ENCODE results near the gene KRT3.

The KRT3 gene

GRCh38 chr12:52798671-52799504 is 3.0 kb upstream of the KRT3 start:
- Histone ChIP-seq H3K9me3 (ENCODE audit: insufficient read depth, low read length) (no peaks in the 10 kb centered on the region), H3K4me2 (ENCODE audit: low read depth, low read length, poor library complexity, severe bottlenecking) (no peak overlapping the region), H3K79me2 (ENCODE audit: insufficient read depth, low read length) (no peaks in the 10 kb centered on the region), H3K27me3 (ENCODE audit: low read length) (peaks cover 3% of the 10 kb centered on the region; the same call in 1 of the 2 replicates), H3F3A (ENCODE audit: insufficient read depth) (no peaks in the 10 kb centered on the region), H3K4me3 (ENCODE audit: insufficient read depth, low read length, poor library complexity, severe bottlenecking) (no peak overlapping the region), H2AFZ (ENCODE audit: low read depth, low read length, severe bottlenecking) (no peak overlapping the region), H3K9me2 (replicated peaks; ENCODE audit: insufficient read depth, low read length) (no peaks in the 10 kb centered on the region), H3K27ac (ENCODE audit: low read depth, low read length) (no peak overlapping the region), H4K20me1 (ENCODE audit: low read depth, low read length) (no peaks in the 10 kb centered on the region), H3K36me3 (ENCODE audit: low read length) (no peaks in the 10 kb centered on the region), H3K9ac (ENCODE audit: low read length) (no peak overlapping the region)
- no peak for TF ChIP-seq EZH2phosphoT487 (conservative IDR thresholded peaks at IDR 0.05; ENCODE audit: low read length)
- TF ChIP-seq, protein P1, sequence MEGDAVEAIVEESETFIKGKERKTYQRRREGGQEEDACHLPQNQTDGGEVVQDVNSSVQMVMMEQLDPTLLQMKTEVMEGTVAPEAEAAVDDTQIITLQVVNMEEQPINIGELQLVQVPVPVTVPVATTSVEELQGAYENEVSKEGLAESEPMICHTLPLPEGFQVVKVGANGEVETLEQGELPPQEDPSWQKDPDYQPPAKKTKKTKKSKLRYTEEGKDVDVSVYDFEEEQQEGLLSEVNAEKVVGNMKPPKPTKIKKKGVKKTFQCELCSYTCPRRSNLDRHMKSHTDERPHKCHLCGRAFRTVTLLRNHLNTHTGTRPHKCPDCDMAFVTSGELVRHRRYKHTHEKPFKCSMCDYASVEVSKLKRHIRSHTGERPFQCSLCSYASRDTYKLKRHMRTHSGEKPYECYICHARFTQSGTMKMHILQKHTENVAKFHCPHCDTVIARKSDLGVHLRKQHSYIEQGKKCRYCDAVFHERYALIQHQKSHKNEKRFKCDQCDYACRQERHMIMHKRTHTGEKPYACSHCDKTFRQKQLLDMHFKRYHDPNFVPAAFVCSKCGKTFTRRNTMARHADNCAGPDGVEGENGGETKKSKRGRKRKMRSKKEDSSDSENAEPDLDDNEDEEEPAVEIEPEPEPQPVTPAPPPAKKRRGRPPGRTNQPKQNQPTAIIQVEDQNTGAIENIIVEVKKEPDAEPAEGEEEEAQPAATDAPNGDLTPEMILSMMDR (IDR thresholded peaks at IDR 0.05; ENCODE audit: insufficient read depth, low read length, poor library complexity, severe bottlenecking): no peak

DNA sequence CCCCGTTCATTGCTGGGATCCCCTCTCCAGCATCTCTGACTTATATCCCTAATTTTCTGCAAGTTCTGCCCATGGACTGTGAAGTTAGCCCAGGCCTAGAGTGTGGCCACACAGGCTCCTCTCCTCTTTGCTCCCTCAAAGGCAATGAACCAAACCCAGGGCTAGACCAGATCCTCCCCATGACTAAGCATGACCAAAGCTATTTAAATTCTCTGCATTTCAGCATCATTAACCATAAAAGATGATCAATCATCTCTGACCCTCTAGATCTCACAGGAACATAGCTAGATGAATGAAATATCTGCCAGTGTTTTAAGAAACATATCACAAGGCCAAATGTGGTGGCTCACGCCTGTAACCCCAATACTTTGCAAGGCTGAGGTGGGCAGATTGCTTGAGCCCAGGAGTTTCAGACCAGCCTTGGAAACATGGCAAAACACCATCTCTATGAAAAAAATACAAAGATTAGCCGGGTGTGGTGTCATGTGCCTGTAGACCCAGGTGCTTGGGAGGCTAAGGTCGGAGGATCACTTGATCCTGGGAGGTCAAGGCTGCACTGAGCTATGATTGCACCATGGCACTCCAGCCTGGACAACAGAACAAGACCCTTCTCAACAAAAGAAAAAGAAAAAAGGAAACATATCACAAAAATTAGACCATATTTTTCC is 2.2 kb upstream of the KRT3 start:
- H3K36me3 ChIP-seq (ENCODE audit: low read length): no peaks in the 10 kb centered on the region
- H3F3A ChIP-seq (ENCODE audit: insufficient read depth): no peaks in the 10 kb centered on the region
- H3K27me3 ChIP-seq (ENCODE audit: low read length): peaks cover 3% of the 10 kb centered on the region; the same call in 1 of the 2 replicates
- H3K27ac ChIP-seq (ENCODE audit: low read depth, low read length): no peak overlapping the region
- H2AFZ ChIP-seq (ENCODE audit: low read depth, low read length, severe bottlenecking): no peak overlapping the region
- H3K79me2 ChIP-seq (ENCODE audit: insufficient read depth, low read length): no peaks in the 10 kb centered on the region
- H3K4me2 ChIP-seq (ENCODE audit: low read depth, low read length, poor library complexity, severe bottlenecking): no peak overlapping the region
- no peak overlapping the region for H3K9ac ChIP-seq (ENCODE audit: low read length)
- H3K9me3 ChIP-seq (ENCODE audit: insufficient read depth, low read length): no peaks in the 10 kb centered on the region
- no peak overlapping the region for H3K4me3 ChIP-seq (ENCODE audit: insufficient read depth, low read length, poor library complexity, severe bottlenecking)
- H3K9me2 ChIP-seq (replicated peaks; ENCODE audit: insufficient read depth, low read length): no peaks in the 10 kb centered on the region
- H4K20me1 ChIP-seq (ENCODE audit: low read depth, low read length): no peaks in the 10 kb centered on the region
- no peak for TF ChIP-seq EZH2phosphoT487 (conservative IDR thresholded peaks at IDR 0.05; ENCODE audit: low read length)
- TF ChIP-seq, protein P1 (IDR thresholded peaks at IDR 0.05; ENCODE audit: insufficient read depth, low read length, poor library complexity, severe bottlenecking): no peak

GRCh38 chr12:52797529-52797894 is 1.6 kb upstream of the KRT3 start:
- H3K79me2 ChIP-seq (ENCODE audit: insufficient read depth, low read length): no peaks in the 10 kb centered on the region
- H3K36me3 ChIP-seq (ENCODE audit: low read length): no peaks in the 10 kb centered on the region
- no peak overlapping the region for H3K4me3 ChIP-seq (ENCODE audit: insufficient read depth, low read length, poor library complexity, severe bottlenecking)
- no peak overlapping the region for H2AFZ ChIP-seq (ENCODE audit: low read depth, low read length, severe bottlenecking)
- H3K4me2 ChIP-seq (ENCODE audit: low read depth, low read length, poor library complexity, severe bottlenecking): no peak overlapping the region
- H3K9ac ChIP-seq (ENCODE audit: low read length): no peak overlapping the region
- no peak overlapping the region for H3K27ac ChIP-seq (ENCODE audit: low read depth, low read length)
- H3K9me2 ChIP-seq (replicated peaks; ENCODE audit: insufficient read depth, low read length): no peaks in the 10 kb centered on the region
- peaks cover 3% of the 10 kb centered on the region; the same call in 1 of the 2 replicates for H3K27me3 ChIP-seq (ENCODE audit: low read length)
- no peaks in the 10 kb centered on the region for H4K20me1 ChIP-seq (ENCODE audit: low read depth, low read length)
- H3K9me3 ChIP-seq (ENCODE audit: insufficient read depth, low read length): no peaks in the 10 kb centered on the region
- TF ChIP-seq, protein P1 (IDR thresholded peaks at IDR 0.05; ENCODE audit: insufficient read depth, low read length, poor library complexity, severe bottlenecking): no peak
- TF ChIP-seq EZH2phosphoT487 (conservative IDR thresholded peaks at IDR 0.05; ENCODE audit: low read length): no peak
- H3F3A ChIP-seq (ENCODE audit: insufficient read depth): no peaks in the 10 kb centered on the region

Measured in SU-DHL-6 (cell line).